CD8-positive, alpha-beta memory T cell (primary cell): ENCODE measurements around the gene CPNE5. TPM values are rescaled to one million over a fixed set of nuclear protein-coding genes. Genes with fewer than 3 reads are reported as not detected.

Experiments
- CTCF ChIA-PET: fragments of 350-600 bp; sonication (Branson Sonifier 250); formaldehyde crosslinking; loops from one replicate; lab custom pipeline; 2021; ENCODE audit warnings: antibody characterized with exemption; lab: Charles Lee
- POLR2A ChIA-PET: fragments of 350-600 bp; sonication (Branson Sonifier 250); formaldehyde crosslinking; loops from one replicate; lab custom pipeline; 2021; ENCODE audit warnings: antibody characterized with exemption; lab: Charles Lee
- DNase-seq, 5 donors: peaks; one replicate each; pipeline versions ENCODE4 v3.0.0 to v3.0.0-alpha.2; 2020 to 2022; ENCODE audit warnings: mixed read lengths in 1 of 5
- H3K27ac ChIP-seq: one replicate; pipeline ENCODE4 v1.7.0; 2013; ENCODE audit warnings: low read depth, mild to moderate bottlenecking, low read length, moderate library complexity
- H3K27me3 ChIP-seq: 2 replicates; pipeline ENCODE4 v1.7.0; 2013; ENCODE audit warnings: low read length, mild to moderate bottlenecking; ENCODE audit not compliant: insufficient read depth, poor library complexity, severe bottlenecking
- H3K36me3 ChIP-seq: 2 replicates; pipeline ENCODE4 v1.7.0; 2013; ENCODE audit warnings: mild to moderate bottlenecking, low read length, moderate library complexity; ENCODE audit not compliant: insufficient read depth
- H3K4me1 ChIP-seq: 2 replicates; pipeline ENCODE4 v1.7.0; 2013; ENCODE audit warnings: mild to moderate bottlenecking, low read length, moderate library complexity; ENCODE audit not compliant: insufficient read depth
- H3K4me3 ChIP-seq: 2 replicates; pipeline ENCODE4 v1.7.0; 2013; ENCODE audit warnings: mild to moderate bottlenecking, low read length
- H3K9me3 ChIP-seq: 2 replicates; pipeline ENCODE4 v1.7.0; 2013; ENCODE audit warnings: mild to moderate bottlenecking, low read length
- H3K27ac Mint-ChIP-seq, 8 donors: one replicate each; pipeline ENCODE4 v1.8.0; 2020 to 2021; ENCODE audit warnings: mixed read lengths in 8 of 8, mild to moderate bottlenecking in 6 of 8, inconsistent platforms in 3 of 8, moderate library complexity in 3 of 8
- H3K27me3 Mint-ChIP-seq, 2 donors: one replicate each; pipeline ENCODE4 v1.8.0; 2020 to 2021; ENCODE audit warnings: mixed read lengths in 2 of 2, mild to moderate bottlenecking in 1 of 2, moderate library complexity in 1 of 2
- H3K36me3 Mint-ChIP-seq, 3 donors: one replicate each; pipeline ENCODE4 v1.8.0; 2020 to 2021; ENCODE audit warnings: mixed read lengths in 3 of 3, inconsistent platforms in 1 of 3, mild to moderate bottlenecking in 1 of 3
- H3K4me1 Mint-ChIP-seq, 3 donors: one replicate each; pipeline ENCODE4 v1.8.0; 2020 to 2021; ENCODE audit warnings: mixed read lengths in 3 of 3, inconsistent platforms in 1 of 3, mild to moderate bottlenecking in 1 of 3
- H3K4me3 Mint-ChIP-seq, 7 donors: one replicate each; pipeline ENCODE4 v1.8.0; 2020 to 2021; ENCODE audit warnings: mixed read lengths in 7 of 7, mild to moderate bottlenecking in 6 of 7, moderate library complexity in 4 of 7, inconsistent platforms in 2 of 7
- H3K9me3 Mint-ChIP-seq, 5 donors: one replicate each; pipeline ENCODE4 v1.8.0; 2020 to 2022; ENCODE audit warnings: mixed read lengths in 5 of 5, mild to moderate bottlenecking in 3 of 5, moderate library complexity in 2 of 5, inconsistent platforms in 1 of 5
- polyA plus RNA-seq: library from polyadenylated mRNA; unstranded; fragments of 300-500 nt; fragmentation: Illumina TruSeq; gene quantifications from one replicate; pipeline ENCODE4 v1.2.3, GENCODE V29; 2021
- total RNA-seq, 2 experiments: library from RNA; stranded (reverse); gene quantifications; one replicate each; pipeline ENCODE4 v1.2.3, GENCODE V29; 2021

Gene CPNE5
- total and polyA plus RNA-seq, 3 experiments from 2014 or later = 0.29 to 0.59 (median 0.44) TPM

DNA sequence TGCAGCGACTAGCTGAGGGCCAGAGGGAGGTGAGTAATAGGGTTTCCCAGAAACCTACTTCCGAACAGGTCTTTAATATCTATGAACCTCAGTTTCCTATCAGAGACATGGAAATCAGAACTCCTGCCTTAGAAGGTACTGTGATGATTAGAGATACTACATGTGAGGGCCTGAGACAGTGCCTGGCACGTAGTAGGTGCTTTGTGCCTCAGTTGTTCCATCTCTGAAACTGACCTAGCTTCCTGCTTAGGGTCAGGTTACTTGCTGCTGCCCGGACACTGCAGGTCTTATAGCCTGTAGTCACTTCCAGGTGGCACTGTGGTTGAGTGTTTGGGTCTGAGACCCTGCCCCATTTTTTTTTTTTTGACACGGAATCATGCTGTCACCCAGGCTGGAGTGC lies 120.7 kb downstream of the CPNE5 start:
- Mint-ChIP-seq H3K27ac (peak overlapping the region in 1 of 8 donors; percentile 94), H3K4me3 (no peak overlapping the region), H3K9me3 (no peaks in the 10 kb centered on the region), H3K36me3 (no peaks in the 10 kb centered on the region), H3K4me1 (no peaks in the 10 kb centered on the region), H3K27me3 (peaks cover 0 to 4% of the 10 kb centered on the region in 2 donors)
- no peaks in the 10 kb centered on the region for H3K27me3 ChIP-seq
- no peaks in the 10 kb centered on the region for H3K4me1 ChIP-seq
- no peak for DNase-seq
- H3K9me3 ChIP-seq = no peaks in the 10 kb centered on the region
- no peaks in the 10 kb centered on the region for H3K36me3 ChIP-seq
- no peak overlapping the region for H3K27ac ChIP-seq
- H3K4me3 ChIP-seq = no peak overlapping the region
- CTCF ChIA-PET = no interaction called here
- POLR2A ChIA-PET = no interaction called here

DNA sequence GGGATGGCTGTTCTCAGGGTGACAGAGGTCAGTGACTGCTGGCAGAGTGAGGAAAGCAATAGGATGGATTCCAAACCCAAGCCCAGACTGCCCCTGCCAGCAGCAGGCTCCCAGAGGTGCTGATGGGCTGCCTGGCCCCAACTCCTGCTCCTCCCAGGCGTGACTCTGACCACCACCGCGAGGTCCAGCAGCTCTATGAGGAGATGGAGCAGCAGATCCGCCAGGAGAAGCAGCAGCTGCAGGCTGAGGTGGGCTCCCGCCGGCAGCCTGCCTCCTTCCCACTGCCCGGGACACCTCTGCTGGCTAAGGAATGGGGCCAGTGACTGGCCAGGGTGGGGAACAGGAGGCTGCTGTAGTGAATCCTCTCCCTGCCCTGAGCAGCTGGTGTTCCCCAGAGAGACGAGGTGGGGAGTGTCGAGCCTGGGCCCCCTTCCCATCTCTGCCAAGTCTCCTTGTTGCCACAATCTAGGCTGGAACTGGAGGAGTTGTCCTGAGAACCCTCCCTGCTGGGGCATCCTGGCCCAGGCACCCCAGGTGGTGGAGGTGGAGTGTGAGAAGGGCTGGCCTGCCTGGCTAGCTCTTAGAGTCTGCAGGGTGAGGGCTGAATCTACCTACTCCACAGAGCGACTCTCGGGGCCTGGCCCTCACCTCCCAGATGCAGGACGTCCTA lies 121.2 kb downstream of the CPNE5 start:
- peak overlapping the region in 1 of 8 donors; percentile 94 for H3K27ac Mint-ChIP-seq
- Histone ChIP-seq H3K27ac (no peak overlapping the region), H3K36me3 (no peaks in the 10 kb centered on the region), H3K4me3 (no peak overlapping the region), H3K4me1 (no peaks in the 10 kb centered on the region), H3K9me3 (no peaks in the 10 kb centered on the region), H3K27me3 (no peaks in the 10 kb centered on the region)
- ChIA-PET CTCF (no interaction called here), POLR2A (no interaction called here)
- H3K4me3 Mint-ChIP-seq = no peak overlapping the region
- no peaks in the 10 kb centered on the region for H3K4me1 Mint-ChIP-seq
- no peak for DNase-seq
- no peaks in the 10 kb centered on the region for H3K36me3 Mint-ChIP-seq
- H3K27me3 Mint-ChIP-seq = peaks cover 0 to 4% of the 10 kb centered on the region in 2 donors
- H3K9me3 Mint-ChIP-seq = no peaks in the 10 kb centered on the region

DNA sequence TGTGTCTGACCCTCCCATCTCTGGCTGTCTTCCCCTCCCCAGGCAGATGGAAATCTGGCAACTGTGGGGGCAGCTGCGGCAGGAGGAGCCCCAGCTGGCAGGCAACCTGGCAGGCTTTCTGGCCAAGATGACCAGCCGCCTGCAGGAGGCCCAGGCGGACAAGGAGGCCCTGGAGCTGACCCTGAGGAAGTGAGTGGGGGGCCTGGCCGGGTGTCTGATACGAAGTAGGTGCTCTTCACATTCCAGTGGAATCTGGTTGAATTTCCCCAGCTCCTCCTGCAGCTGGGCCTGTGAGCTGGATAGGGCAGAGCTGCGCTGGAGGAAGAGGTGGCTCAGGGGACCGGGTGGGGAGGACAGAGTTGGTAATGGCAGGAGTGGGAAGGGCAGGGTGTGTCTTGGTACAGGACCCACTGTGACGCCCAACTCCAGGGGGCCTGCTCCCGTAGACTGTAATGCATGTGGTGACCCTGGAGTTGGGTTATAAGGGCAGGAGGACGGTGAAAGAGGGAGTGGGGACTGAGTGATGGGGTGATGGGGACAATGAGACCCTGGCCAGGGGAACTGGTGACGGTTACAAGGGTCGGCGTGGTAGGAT lies 121.9 kb downstream of the CPNE5 start:
- no peaks in the 10 kb centered on the region for H3K4me1 Mint-ChIP-seq
- no peak overlapping the region for H3K4me3 Mint-ChIP-seq
- Histone ChIP-seq H3K36me3 (no peaks in the 10 kb centered on the region), H3K9me3 (no peaks in the 10 kb centered on the region), H3K4me3 (no peak overlapping the region), H3K27me3 (no peaks in the 10 kb centered on the region), H3K27ac (no peak overlapping the region), H3K4me1 (no peaks in the 10 kb centered on the region)
- no peaks in the 10 kb centered on the region for H3K9me3 Mint-ChIP-seq
- H3K36me3 Mint-ChIP-seq = no peaks in the 10 kb centered on the region
- H3K27me3 Mint-ChIP-seq = peaks cover 0 to 4% of the 10 kb centered on the region in 2 donors
- POLR2A ChIA-PET = no interaction called here
- no peak for DNase-seq
- H3K27ac Mint-ChIP-seq = no peak overlapping the region
- CTCF ChIA-PET = no interaction called here

DNA sequence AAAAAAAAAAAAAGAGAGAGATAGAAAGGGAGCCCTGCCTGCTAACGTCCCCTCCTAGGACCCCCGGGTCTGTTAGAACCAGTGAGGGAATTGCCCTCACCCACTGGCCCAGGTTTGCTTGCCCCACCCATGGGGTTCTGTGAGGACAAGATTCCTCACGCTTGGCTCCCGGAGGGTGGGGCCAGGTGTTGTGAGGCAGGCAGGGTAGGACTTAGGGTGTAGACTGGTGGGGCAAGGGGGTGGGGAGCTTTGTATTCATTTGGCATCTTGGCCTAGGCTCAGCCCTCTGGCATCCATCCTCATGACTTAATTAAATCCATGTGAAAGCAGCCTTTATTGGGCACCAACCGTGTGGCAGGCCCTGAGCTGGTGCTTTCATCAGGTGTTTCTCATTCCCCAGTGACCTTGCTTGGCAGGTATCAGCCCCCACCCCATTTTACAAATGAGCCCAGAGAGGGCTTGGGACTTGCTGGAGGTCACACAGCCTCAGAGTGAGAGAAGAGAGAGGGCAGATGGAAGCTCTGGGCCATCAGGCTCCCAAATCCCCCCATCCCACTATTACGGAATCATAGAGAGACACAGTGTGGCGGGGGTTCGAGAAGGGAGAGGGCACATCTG lies 122.7 kb downstream of the CPNE5 start:
- peaks cover 0 to 4% of the 10 kb centered on the region in 2 donors for H3K27me3 Mint-ChIP-seq
- no peaks in the 10 kb centered on the region for H3K36me3 ChIP-seq
- CTCF ChIA-PET = no interaction called here
- no peak overlapping the region for H3K4me3 Mint-ChIP-seq
- H3K9me3 ChIP-seq = no peaks in the 10 kb centered on the region
- no peaks in the 10 kb centered on the region for H3K27me3 ChIP-seq
- POLR2A ChIA-PET = no interaction called here
- no peaks in the 10 kb centered on the region for H3K9me3 Mint-ChIP-seq
- DNase-seq = no peak
- no peaks in the 10 kb centered on the region for H3K4me1 Mint-ChIP-seq
- H3K27ac ChIP-seq = no peak overlapping the region
- H3K4me1 ChIP-seq = no peaks in the 10 kb centered on the region
- H3K4me3 ChIP-seq = no peak overlapping the region
- H3K36me3 Mint-ChIP-seq = no peaks in the 10 kb centered on the region
- no peak overlapping the region for H3K27ac Mint-ChIP-seq

DNA sequence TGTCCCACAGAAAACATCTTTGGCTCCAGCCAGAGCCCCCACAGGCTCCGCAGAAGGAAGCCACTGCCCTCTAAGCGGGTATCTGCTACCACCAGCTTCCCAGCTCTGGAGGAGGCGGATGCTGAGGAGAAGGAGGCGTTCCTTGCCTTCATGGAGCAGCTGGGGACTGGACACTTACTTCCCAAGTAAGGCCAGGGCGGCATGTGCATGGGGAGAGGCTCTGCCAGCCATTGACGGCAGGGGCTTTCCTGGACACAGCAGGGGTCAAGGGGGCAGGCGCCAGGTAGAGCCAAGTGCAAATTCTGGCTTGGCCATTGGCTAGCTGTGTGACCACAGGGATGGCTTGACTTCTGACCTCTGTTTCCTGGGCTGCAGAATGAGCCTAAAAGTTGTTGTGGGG lies 123.8 kb downstream of the CPNE5 start:
- Histone ChIP-seq H3K4me1 (no peaks in the 10 kb centered on the region), H3K9me3 (no peaks in the 10 kb centered on the region), H3K4me3 (no peak overlapping the region), H3K27ac (no peak overlapping the region), H3K36me3 (no peaks in the 10 kb centered on the region), H3K27me3 (no peaks in the 10 kb centered on the region)
- H3K36me3 Mint-ChIP-seq = no peaks in the 10 kb centered on the region
- DNase-seq = no peak
- H3K27ac Mint-ChIP-seq = no peak overlapping the region
- H3K4me3 Mint-ChIP-seq = no peak overlapping the region
- no peaks in the 10 kb centered on the region for H3K9me3 Mint-ChIP-seq
- ChIA-PET CTCF (no interaction called here), POLR2A (interaction anchor here (0.5 kb wide), 1 partner anchor 1432 kb away, joined by 5 read pairs; no protein-coding TSS in a partner anchor)
- peaks cover 0 to 4% of the 10 kb centered on the region in 2 donors for H3K27me3 Mint-ChIP-seq
- no peaks in the 10 kb centered on the region for H3K4me1 Mint-ChIP-seq

DNA sequence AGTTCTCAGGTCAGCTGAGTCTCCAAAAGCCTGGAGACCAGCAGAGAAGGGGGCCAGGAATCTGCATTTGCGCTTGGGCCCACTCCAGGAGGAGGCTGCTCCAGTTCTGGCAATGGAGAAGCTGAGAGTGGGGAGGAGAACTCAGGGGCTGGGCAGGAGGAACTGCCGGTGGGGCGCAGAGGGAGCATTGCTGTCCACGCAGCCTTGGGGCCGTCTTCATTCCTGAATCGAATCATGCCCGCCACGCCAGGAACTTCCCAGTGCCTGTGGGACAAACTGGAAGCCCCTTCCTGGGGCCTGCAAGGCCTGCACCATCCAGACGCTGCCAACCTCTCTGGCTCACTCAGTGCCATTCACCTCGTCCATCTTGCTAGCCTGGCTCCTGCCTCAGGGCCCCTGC lies 124.7 kb downstream of the CPNE5 start:
- POLR2A ChIA-PET = no interaction called here
- no peak overlapping the region for H3K27ac Mint-ChIP-seq

DNA sequence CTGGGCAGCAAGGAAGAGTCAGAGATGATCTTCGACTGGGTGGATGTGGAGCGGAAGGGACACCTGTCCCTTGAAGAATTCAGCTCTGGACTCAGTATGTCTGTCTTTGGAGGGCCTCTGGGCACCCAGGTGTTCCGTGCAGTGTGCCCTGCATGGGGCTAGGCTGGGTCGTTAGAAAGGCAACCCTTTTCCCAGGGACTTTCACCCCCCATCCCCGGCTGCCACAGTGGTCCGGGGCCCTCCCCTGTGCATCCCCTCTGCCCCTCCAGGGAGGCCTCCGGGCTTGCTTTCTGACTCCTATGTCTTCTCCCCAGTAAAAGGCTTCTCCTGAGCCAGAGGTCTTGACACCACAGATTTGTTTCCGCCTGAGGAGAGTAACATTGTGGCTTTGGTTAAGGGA lies 125.4 kb downstream of the CPNE5 start:
- Mint-ChIP-seq H3K9me3 (no peaks in the 10 kb centered on the region), H3K27me3 (peaks cover 0 to 4% of the 10 kb centered on the region in 2 donors), H3K4me3 (no peak overlapping the region), H3K4me1 (no peaks in the 10 kb centered on the region), H3K36me3 (no peaks in the 10 kb centered on the region), H3K27ac (no peak overlapping the region)
- Histone ChIP-seq H3K4me1 (no peaks in the 10 kb centered on the region), H3K27me3 (no peaks in the 10 kb centered on the region), H3K9me3 (no peaks in the 10 kb centered on the region), H3K4me3 (no peak overlapping the region), H3K27ac (no peak overlapping the region), H3K36me3 (no peaks in the 10 kb centered on the region)
- POLR2A ChIA-PET = no interaction called here
- DNase-seq = no peak
- CTCF ChIA-PET = no interaction called here

More for the DNA sequence above, 124.7 kb downstream of the CPNE5 start:
- no peak for DNase-seq
- Mint-ChIP-seq H3K4me3 (no peak overlapping the region), H3K4me1 (no peaks in the 10 kb centered on the region), H3K27me3 (peaks cover 0 to 4% of the 10 kb centered on the region in 2 donors), H3K9me3 (no peaks in the 10 kb centered on the region), H3K36me3 (no peaks in the 10 kb centered on the region)
- Histone ChIP-seq H3K36me3 (no peaks in the 10 kb centered on the region), H3K9me3 (no peaks in the 10 kb centered on the region), H3K27me3 (no peaks in the 10 kb centered on the region), H3K4me3 (no peak overlapping the region), H3K4me1 (no peaks in the 10 kb centered on the region), H3K27ac (no peak overlapping the region)
- CTCF ChIA-PET = no interaction called here

DNA sequence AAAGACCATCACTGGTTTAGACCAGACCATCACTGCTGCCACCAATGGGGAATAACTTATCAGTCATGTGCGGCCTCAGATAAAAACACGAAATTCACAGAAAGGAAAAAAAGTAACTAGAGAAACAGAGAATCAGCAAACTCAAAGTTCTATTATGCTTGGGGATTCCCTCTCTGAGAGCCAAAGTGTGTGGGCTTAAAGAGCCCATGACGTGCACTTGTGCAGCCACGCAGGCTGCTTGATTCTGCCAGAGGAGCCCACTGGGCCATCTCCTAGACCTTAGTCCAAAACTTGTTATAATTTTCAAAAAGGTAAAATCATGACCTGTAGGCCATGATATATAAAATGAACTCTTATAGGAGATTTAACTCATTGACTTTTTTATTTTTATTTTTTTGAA lies 126.4 kb downstream of the CPNE5 start:
- H3K27me3 ChIP-seq = no peaks in the 10 kb centered on the region
- H3K27me3 Mint-ChIP-seq = peaks cover 0 to 4% of the 10 kb centered on the region in 2 donors
- ChIA-PET CTCF (no interaction called here), POLR2A (no interaction called here)
- no peak for DNase-seq
- H3K4me1 Mint-ChIP-seq = no peaks in the 10 kb centered on the region
- H3K4me3 Mint-ChIP-seq = no peak overlapping the region
- no peaks in the 10 kb centered on the region for H3K36me3 Mint-ChIP-seq
- H3K27ac ChIP-seq = no peak overlapping the region
- H3K4me3 ChIP-seq = no peak overlapping the region
- no peaks in the 10 kb centered on the region for H3K9me3 Mint-ChIP-seq
- H3K9me3 ChIP-seq = no peaks in the 10 kb centered on the region
- H3K36me3 ChIP-seq = no peaks in the 10 kb centered on the region
- no peaks in the 10 kb centered on the region for H3K4me1 ChIP-seq
- H3K27ac Mint-ChIP-seq = no peak overlapping the region
